HG02763 (cell line): Measurements from ENCODE around the gene RUFY1.
"Not testable (repeated sequence)": the region's sequence is repeated elsewhere in the genome, so short reads cannot be mapped to it uniquely, and the experiment has no call there.

Experiments
- ATAC-seq: cut with Tn5 transposase; IDR thresholded peaks from one replicate; pipeline ENCODE4 v1.9.1; 2021; ENCODE audit warnings: mild to moderate bottlenecking, moderate library complexity; ENCODE audit not compliant: unreplicated experiment

Gene RUFY1

DNA sequence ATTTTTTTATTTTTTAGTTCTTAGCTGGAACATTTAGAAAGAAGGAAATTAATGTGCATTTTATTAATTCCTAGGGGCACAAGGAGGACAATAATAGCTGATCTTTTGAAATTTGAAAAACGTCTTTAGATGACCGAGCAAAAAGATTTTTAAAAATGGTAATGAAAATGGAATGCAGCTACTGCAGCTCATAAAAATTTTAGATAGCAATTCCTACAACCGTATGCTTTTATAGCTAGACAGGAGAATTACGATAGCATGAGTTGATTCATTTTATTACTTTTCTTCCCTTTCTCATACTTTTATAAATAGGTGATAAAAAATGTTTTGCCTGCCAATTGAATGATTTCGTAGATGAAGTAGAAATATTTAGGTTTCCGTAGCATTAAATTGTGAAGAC, 13.7 kb upstream of the RUFY1 start:
- no peak for ATAC-seq

- no peak for ATAC-seq
These were observed 8.2 kb upstream of the RUFY1 start for GRCh38 chr5:179542170-179542569.

DNA sequence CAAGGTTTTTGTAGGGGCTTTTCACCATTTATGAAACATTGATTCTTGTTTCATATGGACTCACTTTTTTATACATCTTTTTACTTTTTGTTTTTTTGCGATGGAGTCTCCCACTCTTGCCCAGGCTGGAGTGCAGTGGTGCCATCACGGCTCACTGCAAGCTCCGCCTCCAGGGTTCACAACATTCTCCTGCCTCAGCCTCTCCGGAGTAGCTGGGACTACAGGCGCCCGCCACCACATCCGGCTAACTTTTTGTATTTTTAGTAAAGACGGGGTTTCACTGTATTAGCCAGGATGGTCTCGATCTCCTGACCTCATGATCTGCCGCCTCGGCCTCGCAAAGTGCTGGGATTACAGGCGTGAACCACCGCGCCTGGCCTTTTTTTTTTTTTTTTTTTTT, 7.1 kb upstream of the RUFY1 start:
- not testable (repeated sequence) for ATAC-seq

DNA sequence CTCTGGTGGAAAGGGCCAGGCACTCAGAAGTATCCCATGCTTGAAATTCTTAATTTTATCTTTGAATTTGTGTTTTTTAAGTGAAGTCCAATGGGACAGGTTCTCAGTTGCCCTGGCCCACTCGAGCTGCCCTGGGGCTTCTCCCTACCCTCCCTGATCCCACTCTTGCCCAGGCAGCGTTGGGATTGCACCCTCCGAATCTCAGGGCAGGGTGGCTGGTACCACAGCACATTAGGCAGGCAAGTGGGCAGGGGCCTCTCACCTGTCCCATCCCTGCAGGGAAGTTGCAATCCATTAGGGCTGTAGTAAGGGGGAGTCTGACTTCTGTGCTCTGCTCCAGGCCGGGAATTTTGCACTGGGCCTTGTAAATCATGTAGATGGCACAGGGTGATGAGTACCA, 2.7 kb downstream of the RUFY1 start:
- ATAC-seq: no peak

- no peak for ATAC-seq
These were observed 3.5 kb downstream of the RUFY1 start for GRCh38 chr5:179553875-179554274.

DNA sequence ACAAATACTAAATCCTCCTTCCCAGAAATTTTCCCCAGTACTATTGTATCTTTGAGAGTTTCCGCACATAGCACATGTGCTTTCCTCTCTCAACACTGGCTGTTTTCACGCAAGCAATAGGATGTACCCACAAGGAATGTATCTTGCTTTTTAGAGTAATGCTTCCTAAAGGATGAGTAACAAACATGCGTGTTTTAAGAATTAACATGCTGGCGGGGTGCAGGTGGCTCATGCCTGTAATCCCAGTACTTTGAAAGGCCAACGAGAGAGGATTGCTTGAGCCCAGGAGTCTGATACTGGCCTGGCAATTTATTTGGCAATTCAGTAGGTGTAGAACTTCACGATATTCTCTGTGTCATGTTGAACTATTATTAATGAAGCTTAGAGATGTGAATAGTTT, 4.6 kb downstream of the RUFY1 start:
- no peak for ATAC-seq

- ATAC-seq: not testable (repeated sequence)
These were observed 8.0 kb downstream of the RUFY1 start for GRCh38 chr5:179558261-179558799.

DNA sequence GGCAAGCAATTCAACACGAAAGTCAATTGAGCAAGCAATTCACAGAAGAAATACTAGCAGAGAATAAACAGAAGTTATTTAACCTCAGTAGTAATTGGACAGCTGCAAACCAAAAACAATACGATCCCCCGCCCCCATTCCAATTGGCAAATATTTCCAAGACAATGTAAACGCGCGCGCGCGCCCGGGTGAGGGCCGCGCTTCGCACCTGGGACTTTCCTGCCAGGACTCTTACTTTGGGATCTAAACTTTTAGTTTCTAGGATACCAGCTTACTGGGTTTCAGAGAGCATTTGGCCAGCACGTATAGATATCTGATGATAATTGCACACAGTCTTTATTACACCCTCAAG, 8.6 kb downstream of the RUFY1 start:
- no peak for ATAC-seq

DNA sequence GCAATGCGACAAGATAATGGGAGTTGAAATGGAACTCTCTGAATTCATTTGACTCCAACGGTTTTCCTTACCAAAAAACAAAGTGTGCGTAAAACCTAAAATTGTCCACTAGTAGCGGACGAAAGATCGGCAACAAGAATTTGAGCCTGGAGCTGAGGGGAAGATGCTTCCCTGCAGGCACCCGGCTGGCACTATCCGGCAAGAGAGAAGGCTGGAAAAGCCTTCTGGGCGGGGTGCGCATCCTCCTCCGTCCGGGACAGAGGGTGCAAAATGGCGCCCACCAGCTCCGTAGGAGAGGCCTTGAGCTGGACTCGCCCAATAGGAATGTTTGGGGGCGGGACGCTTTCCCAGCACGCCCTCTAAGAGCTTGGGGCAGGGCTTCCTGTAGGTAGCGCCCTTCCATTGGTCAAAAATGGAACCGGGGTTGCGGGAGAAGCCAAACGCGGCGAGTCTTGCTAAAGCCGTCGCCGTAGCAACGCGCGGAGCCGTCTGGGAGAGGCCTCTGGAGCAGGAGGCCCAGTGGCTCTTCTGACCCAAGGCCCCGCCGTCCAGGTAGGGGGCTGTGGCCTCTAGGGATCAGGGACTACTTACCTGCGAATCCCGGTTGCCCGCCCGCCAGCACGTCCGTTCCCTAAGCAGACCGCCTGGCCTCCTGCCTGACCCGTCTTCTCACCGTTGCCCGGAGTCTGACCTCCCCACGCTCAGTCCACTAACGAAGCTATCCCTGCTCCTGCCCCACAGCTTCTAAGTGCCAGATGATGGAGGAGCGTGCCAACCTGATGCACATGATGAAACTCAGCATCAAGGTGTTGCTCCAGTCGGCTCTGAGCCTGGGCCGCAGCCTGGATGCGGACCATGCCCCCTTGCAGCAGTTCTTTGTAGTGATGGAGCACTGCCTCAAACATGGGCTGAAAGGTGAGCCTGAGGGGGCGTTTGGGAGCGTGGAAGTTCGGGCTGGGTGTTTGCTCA, 9.2 kb downstream of the RUFY1 start:
- ATAC-seq: peak; percentile 96

DNA sequence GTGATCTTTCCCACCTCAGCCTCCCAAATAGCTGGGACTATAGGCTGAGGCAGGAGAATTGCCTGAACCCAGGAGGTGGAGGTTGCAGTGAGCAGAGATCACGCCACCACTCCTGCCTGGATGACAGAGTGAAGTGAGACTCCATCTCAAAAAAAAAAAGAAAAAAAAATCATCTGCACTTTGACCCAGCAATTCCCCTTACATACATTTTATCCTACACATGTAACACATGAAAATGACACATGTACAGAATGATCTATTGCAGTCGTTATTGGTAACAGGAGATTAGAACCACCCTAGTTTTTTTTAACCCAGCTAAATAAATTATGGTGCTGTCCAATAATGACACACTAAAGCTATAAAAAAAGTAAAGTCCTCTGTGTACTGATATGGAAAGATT, 14.2 kb downstream of the RUFY1 start:
- ATAC-seq: no peak

GRCh38 chr5:179568721-179569120, 18.4 kb downstream of the RUFY1 start:
- no peak for ATAC-seq

- ATAC-seq: no peak
These were observed 22.0 kb downstream of the RUFY1 start for GRCh38 chr5:179572386-179572785.

- ATAC-seq: no peak
These were observed 27.1 kb downstream of the RUFY1 start for GRCh38 chr5:179577286-179577960.

GRCh38 chr5:179585941-179586401, 35.6 kb downstream of the RUFY1 start:
- ATAC-seq: no peak

DNA sequence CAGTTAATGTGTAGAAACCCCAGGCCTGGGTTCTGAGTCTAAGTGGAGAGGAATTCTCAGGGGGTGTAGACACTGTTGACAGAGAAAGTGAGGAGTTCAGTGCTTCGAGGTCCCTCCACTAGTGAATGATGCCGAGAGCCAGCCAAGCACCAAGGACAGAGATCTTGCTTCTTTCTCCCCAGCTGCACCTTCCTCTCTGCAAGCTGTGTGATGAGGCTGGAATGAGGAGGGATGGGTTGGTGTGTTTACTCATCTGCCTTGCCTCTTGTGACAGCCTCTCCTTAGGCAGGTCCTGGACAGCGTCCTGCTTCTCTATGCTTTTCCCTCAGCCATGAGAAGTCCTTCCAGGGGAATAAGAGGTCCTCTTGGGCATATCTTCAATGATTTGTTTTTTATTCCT, 37.8 kb downstream of the RUFY1 start:
- ATAC-seq: no peak

DNA sequence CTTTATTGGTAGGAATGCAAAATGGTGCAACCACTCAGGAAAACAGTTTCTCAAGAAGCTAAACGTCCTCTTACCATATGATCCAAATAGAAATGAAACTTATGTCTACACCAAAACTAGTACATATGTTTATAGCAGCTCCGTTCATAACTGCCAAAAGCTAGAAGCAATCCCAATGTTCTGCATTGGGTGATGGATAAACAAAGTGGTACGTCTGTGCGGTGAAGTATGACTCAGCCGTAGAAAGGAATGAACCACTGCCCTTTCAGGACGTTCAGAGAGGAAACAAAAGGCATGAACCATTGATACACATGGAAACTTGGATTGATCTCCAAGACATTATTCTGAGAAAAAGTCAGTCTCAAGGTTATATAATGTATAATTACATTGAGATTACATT, 45.6 kb downstream of the RUFY1 start:
- ATAC-seq: no peak

DNA sequence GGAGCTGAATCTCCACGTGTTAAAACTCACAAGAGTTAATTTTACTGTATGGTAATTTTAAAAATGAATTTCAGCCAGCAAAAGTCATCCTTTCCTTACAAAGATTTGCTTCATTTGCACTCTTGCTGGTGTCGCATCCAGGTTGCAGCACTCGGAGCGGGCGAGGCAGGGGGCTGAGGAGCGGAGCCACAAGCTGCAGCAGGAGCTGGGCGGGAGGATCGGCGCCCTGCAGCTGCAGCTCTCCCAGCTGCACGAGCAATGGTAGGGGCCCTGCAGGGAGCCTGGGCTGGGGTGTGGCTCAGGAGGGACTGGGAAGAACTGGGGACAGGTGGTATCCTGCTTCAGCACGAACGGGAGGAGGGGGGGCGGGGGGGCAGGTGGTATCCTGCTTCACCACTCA, 46.1 kb downstream of the RUFY1 start:
- no peak for ATAC-seq

- ATAC-seq: no peak
These were observed 48.7 kb downstream of the RUFY1 start for GRCh38 chr5:179599100-179599499.

GRCh38 chr5:179599566-179599965, 49.2 kb downstream of the RUFY1 start:
- no peak for ATAC-seq

DNA sequence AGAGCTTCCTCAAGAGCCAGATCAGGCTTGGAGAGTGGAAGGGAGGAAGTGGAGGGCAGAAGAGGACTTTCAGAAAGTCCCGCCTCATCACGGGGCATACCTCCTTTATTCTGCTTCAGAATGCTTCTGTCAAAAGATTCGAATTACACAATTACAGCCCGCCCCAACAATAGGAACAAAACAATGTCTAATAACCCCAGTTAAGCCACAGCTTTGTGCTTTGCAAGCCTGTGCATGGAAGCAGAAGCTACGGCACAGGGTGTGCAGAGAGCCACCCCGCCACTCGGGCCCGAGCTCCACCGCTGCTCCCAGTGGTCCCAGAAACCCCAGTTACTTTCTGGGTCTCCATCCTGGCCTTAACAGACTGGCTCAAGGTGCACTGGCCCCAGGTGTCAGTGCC, 49.6 kb downstream of the RUFY1 start:
- ATAC-seq: no peak

DNA sequence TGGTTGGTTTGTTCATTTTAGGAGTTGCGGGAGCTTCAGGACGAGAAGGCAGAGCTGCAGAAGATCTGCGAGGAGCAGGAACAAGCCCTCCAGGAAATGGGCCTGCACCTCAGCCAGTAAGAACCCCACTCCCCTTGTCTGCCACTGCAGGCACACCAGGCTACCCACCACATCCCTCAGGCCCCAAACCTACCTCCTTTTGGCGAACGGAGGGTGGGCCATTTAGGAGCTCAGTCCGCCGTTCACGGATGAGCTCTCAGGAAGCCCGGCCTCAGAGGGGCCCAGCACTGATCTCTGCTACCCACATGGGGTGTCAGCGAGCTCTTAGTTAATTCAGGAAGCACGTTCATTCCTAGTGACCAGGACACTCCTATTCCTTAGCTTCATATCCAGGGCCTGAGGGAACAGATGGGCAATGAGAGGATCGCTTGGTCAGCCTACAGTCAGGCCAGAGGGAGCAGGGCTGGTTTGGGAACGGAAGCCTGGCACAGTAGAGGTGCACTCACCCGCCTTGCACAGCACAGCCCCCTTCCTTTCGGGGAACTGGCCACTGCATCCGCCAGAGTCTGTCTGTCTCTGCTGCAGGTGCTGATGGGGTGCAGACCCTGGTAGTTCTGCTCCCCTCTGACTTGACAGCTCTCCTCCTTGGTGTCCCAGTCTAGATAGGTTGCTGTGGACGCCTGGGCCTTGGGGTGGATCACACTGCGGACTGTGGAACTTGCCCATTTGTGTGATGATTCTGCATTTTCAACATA, 51.7 kb downstream of the RUFY1 start:
- no peak for ATAC-seq
